HG03139 (cell line): ENCODE measurements around the gene ITPRIP.

Source experiments
- ATAC-seq: cut with Tn5 transposase; IDR thresholded peaks from one replicate; pipeline ENCODE4 v1.9.1; 2021; ENCODE audit not compliant: unreplicated experiment

The ITPRIP gene

DNA sequence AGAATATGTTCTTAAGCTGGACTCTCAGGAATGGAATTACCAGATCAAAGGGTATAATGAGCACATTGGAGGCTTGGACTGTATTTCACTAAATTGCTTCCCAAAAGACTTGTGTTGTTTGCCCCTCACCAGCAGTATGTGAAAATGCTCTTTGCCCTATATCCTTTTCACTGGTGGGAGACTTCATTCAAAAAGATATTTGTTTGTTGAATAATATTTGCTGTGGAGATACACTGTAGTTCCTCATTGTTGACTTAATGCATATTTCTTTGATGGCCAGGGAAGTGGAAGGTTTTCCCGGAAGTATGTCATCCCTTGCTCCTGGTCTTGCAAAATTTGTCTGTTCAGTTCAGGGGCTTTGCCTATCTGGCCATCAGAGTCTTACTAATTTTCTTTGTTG lies 49.9 kb downstream of the ITPRIP start:
- no peak for ATAC-seq

DNA sequence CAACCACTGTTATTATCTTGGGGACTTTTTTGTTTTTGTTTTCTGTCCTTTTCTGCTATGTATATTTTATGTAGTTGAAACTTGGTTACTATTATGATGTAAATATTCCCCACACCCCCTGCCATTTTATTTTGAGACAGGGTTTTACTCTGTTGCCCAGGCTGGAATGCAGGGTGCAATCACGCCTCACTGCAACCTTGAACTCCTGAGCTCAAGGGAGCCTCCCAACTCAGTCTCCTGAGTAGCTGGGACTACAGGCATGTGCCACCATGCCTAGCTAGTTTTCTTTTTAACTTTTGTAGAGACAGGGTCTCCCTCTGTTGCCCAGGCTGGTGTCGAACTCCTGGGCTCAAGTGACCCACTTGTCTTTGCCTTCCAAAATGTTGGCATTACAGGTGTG lies 51.3 kb downstream of the ITPRIP start:
- ATAC-seq = no peak

DNA sequence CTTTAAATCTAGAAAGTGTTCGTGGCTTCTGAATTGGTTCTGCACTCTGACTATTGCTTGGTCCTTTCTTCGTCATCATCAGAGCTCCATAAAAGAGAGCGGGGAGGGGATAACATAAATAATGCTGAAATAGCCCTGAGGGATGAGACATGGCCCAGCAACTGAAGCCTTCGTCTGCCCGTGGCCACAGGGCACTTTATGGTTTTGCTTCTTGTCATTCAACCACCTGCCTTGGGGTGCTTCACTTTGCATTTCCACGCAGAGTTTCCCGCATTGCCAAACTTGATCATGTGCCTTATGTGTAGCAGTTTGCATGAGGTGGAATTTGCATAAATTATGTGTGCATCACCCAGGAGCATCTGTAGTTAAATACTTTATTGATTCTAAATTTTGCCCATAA lies 53.4 kb downstream of the ITPRIP start:
- ATAC-seq = no peak

DNA sequence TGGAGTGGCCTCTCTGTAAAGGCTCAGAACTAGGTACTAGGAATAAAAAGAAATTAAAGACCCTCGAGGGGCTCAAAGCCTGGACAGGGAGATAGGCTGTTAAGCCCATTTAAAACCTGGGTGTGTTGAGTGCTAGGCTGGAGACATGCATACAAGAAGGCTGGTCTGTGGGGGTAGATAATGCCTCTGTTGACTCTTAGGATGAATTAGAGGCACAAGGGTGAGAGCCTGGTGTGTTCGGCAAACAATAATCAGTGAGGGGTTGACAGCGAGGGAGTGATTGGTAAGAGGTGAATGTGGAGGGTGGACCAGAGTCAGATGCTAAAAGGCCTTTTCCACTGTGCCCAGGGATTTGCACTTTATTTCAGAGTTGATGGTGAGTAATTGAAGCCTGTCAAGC lies 56.6 kb downstream of the ITPRIP start:
- ATAC-seq = no peak

DNA sequence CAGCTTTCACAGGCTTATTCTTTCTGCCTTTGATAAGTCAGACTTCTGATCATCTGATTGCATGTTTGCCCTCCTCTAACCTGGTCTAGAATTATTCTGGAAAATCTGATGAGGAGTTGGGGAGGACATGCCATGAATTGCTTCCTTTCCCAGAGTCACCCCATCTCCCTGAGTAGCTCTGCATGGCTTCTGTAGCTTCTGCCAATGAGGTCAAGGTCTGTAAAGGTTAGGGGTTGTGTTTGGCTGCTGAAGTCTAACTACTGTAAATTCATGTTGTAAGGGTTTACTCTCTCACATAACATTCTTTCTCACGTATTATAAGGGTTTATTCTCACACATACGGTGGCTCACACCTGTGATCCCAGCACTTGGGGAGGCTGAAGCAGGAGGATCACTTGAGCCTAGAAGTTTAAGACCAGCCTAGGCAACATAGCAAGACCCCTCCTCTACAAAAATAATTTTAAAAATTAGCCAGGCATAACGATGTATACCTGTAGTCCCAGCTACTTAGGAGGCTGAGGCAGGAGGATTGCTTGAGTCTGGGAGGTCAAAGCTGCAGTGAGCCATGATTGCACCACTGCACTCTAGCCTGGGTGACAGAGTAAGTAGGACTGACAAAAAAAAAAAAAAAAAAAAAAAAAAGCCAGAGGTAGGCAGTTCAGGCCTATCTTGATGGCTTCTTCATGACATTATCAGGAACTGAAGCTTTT lies 58.6 kb downstream of the ITPRIP start:
- ATAC-seq = no peak

DNA sequence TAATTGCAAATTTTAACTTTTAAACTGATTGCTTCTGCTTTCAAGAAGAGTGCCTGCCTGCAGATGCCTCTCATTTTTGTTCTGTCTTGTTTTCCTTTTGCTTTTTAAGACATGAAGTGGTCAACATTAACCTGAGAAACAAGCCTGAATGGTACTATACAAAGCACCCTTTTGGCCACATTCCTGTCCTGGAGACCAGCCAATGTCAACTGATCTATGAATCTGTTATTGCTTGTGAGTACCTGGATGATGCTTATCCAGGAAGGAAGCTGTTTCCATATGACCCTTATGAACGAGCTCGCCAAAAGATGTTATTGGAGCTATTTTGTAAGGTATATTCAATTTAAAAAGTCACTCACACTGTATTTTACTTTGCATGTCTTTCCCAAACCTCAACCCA lies 60.5 kb downstream of the ITPRIP start:
- ATAC-seq = no peak

DNA sequence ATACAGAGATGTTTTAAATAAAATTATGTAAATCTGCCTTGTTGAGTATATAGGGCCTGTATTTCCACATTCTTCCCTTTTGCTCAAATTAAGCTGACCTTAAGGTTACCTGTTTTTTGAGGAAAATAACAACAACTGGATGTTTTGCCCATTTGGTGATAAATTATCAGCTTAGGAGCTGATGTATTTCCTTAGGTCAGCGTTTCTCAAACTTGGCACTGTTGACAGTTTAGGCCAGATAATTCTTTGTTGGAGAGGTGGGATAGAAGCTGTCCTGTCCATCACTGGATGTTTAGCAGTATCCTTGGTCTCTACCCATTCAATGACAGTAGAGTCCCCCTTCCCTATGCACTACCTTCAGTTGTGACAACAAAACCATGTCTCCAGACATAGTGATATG lies 62.1 kb downstream of the ITPRIP start:
- ATAC-seq = no peak

DNA sequence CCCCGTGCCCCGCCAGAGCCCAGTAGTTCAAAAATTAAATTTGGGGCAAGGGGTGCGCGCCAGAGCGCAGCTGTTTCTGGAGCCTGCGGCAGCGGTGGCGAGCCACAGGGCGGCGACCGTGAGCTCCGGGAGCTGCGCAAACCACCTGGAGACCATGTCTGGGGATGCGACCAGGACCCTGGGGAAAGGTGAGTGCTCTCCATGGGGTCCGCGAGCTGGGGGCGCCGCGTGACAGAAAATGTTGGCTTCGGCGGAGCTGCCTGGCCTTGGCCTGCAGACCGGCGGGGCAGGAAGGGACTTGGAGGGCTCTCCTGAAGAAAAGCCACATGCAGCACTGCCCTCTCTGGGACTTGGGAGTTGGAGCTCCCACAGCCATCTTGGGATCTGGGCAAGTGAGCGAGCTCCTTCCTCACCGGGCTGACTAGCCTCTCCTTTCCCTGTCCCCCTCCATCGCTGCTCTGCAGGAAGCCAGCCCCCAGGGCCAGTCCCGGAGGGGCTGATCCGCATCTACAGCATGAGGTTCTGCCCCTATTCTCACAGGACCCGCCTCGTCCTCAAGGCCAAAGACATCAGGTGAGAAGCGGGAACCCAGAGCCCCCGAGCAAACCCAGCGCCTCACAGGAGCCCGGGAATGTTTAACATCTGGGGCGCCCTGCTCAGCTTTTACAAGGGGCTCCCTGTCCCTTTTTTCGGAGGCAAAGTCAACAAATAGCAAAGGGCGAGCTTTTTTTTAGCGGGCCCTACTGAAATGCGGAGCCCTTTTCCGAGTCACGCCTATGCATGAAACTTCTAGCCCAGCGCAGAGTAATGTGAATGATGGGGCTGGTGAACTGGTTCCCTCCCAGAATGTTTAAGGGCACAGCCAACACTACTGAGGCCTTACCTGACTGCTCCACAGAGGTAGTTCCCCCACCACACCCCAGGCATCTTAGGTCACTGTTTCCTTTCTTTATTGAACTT lies 63.2 kb downstream of the ITPRIP start:
- ATAC-seq = no peak

DNA sequence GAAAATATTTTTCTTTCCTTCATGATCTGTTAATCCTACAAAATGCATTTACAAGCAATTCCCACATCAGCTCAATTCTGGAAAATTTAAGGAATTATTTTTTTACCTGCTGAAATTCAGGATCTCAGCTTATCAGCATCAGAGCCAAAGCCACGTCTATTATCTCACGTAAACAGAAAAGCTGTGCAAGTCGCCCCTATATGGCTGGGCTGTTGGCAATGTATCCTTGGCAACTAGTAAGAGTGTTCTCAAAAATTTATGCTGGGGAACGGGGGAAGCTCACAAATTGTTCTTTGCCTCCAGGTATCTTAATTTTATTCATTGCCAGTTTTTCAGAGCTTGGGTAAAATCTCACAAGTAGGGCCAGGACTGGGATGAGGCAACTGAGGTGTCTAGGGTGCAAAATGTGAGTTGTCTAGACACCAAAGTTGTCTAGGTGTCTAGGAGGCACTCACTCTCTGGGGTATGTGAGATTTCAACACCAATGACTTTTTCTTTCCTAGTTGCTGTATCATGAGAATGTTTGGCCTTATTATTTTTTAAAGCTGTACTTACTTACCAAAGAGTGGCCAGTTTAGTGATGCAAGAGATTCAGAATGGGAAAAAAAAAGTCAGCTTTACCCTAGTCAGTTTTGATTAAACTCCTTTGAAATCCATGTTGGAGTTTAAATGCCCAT lies 64.2 kb downstream of the ITPRIP start:
- ATAC-seq = no peak

DNA sequence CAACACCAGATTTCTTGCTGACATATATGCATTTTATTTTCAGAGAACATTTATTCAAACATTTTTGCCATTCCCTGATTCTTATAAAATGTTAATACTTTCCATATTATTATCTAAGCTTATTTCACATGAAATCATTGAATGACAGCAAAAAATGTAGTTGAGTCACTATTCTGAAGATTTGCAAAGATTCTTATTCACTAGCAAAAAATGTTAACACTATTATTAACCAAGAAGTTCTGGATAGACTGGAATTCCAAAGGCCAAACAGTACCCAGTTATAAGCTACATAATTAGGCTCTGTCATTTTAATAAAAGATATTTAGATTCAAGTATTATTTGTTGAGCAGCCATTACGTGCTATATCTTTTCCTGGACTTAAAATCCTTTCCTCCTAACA lies 65.0 kb downstream of the ITPRIP start:
- ATAC-seq = no peak

DNA sequence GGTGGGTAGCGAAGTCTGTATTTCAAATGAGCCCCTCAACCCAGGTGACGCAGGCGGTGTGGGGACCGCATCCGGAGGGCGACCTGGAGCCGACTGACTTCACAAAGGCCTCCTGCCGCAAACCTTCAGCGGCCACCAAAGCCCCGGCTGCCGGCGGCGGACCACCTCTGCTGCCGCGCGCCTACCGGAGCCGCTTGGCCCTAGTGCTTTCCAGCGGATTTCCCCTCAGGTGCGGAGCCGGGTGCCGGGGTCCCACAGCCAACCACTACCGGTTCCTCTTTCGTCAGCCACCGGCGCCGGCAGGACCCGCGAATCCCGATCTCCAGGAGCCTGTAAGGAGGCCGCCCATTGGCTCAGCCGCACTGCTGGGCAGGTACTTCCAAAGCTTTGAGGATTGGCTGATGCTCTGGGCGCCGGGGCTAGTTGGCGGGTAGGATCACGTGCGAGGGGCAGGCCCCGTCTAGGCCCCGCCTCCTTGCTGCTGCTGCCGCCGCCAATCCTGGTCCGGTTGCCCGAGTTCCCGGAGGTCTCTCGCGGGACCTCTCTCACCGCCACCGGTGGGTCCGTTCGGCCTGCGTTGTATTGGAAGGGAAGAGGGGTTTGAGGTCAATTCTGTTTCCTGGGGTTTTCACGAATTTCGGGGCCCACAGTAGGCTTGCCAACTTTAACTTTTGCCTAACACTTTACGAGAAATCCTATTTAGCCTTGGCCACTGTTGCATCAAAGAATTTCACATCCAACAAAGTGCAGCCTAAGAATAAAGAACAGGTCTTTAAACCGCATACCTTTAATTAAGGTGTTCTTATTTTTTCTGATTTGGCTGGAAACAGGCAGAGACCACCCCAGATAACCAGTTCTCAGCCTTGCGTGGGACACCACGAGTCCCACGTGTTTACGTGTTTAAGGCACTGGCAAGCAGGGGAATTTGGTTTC lies 69.3 kb downstream of the ITPRIP start, which contains the start of gene GSTO2:
Gene GSTO2 (plus strand): TSS at position 472 of the 933 bp plus-strand sequence. CDS start 5,732 bp downstream, outside the sequence.
- peak; percentile 100 for ATAC-seq

DNA sequence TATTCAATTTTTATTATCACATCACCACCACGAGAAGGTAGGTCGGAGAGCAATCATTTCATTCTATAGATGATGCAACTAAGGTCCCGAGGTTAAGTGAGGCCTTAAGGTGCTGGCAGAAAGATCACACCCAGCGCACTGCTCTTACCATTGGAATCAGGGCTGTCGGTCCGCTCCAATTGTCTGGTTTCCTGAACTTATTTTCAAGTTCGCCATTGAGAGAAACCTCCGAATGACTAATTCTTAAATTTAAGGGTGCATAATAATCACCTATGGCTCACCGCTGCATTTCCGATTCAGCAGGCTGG lies 69.9 kb downstream of the ITPRIP start:
- ATAC-seq = no peak

DNA sequence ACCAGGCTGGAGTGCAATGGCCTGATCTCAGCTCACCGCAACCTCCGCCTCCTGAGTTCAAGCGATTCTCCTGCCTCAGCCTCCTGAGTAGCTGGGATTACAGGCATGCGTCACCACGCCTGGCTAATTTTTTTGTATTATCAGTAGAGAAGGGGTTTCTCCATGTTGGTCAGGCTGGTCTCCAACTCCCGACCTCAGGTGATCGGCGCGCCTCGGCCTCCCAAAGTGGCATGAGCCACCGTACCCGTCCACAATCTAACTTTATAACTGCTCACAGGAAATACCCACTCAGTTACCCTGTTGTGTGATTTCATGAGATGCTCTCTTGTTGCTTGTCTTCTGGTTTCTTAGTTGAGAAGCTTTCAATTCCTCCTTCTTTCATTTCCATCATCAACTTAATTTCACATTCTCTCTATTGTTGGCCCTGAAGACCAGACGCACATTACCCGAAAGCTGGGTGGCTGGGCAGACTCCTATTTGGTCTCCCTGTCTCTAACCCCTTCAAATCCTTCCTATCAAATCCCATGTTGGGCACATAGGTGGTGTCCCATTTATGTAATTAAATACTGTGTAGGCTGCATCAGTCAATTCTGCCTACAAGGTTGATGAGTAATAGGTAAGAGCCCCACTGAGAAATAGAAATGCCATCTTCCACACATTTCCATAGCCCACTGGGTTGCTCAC lies 70.4 kb downstream of the ITPRIP start:
- no peak for ATAC-seq

DNA sequence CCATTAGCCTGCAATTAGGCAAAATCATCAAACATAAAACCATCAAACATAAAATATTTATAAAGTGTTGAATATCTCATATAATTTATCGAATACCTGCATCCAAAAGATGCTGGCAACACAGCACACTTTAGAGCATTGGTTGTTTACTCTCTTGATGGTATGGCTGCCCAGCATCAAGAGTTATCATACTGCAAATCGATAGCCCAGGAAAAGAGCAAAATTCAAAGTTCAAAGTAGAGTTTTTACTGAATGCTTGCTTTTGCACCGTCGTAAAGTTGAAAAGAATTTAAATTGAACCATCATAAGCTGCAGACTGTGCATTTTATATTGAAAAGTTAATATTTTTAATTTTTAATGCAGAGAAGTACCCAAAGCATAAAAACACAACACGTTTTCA lies 73.5 kb downstream of the ITPRIP start:
- no peak for ATAC-seq

DNA sequence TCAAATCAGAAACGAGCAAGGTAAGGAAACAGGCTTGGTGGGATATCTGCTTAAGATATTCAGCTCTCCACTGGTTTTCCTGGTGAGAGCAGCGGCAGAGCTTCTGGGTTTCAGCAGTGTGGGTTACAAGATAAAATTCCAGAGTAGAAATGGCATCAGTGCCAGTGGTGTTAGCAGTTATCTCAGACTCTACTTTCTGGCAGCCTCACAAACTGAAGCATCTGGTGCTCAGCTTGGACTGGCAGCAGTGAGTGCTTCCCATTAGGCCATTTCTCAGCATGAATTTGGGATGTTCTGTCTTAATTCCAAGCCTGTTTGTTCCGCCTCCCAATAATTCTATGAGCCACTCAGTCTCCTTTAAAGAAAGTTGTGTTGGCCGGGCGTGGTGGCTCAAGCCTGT lies 76.2 kb downstream of the ITPRIP start:
- no peak for ATAC-seq

DNA sequence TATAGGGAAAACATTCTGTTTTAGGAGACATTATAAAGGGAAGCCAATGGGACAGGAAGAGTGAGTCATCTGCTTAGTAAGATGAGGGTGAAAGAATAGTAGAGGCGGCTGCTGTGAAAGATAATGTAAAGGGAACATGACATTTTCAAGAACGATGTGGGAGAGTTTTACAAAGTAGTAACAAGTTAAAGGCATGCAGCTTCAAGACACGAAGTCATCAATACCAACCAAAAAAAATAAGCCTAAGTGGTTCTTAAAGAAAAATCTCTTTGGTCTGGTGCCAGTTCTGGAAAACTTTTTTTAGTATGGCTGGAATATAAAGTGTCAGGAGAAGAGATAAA lies 77.5 kb downstream of the ITPRIP start:
- ATAC-seq = no peak

DNA sequence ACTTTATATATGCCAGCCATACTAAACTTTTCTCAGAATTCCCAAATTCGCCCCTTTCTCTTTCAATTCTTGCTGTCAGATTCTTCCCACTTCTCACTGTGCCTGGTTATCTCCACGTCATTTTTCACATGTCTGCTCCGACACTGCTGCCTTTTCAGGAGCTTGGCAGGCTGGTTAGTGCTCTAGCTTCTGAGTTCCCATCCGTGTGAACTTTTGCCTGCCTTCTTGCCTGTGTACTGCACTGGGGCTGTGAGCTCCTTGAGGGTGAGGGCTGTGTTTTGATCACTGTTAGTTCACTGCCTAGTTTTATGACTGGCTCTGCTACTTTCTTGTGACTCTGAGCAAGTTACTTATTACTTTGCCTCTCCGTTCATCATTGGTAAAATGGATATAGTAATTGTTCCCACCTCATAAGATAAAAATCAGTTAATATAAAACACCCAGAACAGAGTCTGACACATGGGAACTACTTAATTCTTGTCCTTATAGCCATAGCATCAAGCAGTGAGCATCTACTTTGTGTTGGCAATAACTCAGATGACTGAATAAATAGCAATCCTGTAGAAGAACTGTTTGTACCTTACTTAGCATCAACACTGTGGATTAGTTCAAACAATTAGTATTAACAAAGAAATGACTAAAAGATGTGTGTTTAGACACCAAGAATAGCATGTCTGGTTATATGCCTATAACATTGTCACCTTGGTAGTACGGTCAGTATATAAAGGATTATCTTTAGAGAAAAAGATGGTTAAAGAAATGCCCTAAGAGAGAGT lies 78.1 kb downstream of the ITPRIP start:
- no peak for ATAC-seq
